Parathyroid adenoma (tissue), 2 donors: ENCODE measurements around the gene GALNT8.
"Not testable (repeated sequence)": the region's sequence is repeated elsewhere in the genome, so short reads cannot be mapped to it uniquely, and the experiment has no call there.

Experiments
- H2AFZ ChIP-seq: fragments of 300-600 bp; sonication (generic); one replicate; pipeline ENCODE4 v1.7.0; 2017; ENCODE audit warnings: antibody characterized with exemption, mild to moderate bottlenecking
- H3K27ac ChIP-seq: fragments of 300-600 bp; sonication (generic); one replicate; pipeline ENCODE4 v1.7.0; 2017
- H3K27me3 ChIP-seq: fragments of 300-600 bp; sonication (generic); one replicate; pipeline ENCODE4 v1.7.0; 2017; ENCODE audit warnings: low read length; ENCODE audit not compliant: control insufficient read depth, insufficient read depth
- H3K36me3 ChIP-seq: fragments of 300-600 bp; sonication (generic); one replicate; pipeline ENCODE4 v1.7.0; 2017; ENCODE audit warnings: low read length; ENCODE audit not compliant: control insufficient read depth, insufficient read depth
- H3K4me1 ChIP-seq: fragments of 300-600 bp; sonication (generic); one replicate; pipeline ENCODE4 v1.7.0; 2017; ENCODE audit warnings: control low read depth
- H3K4me2 ChIP-seq: fragments of 300-600 bp; sonication (generic); one replicate; pipeline ENCODE4 v1.7.0; 2017; ENCODE audit warnings: low read length
- H3K4me3 ChIP-seq: fragments of 300-600 bp; sonication (generic); one replicate; pipeline ENCODE4 v1.7.0; 2017; ENCODE audit warnings: low read depth, low read length
- H3K79me2 ChIP-seq: fragments of 300-600 bp; sonication (generic); one replicate; pipeline ENCODE4 v1.7.0; 2017; ENCODE audit warnings: control low read depth
- H3K9ac ChIP-seq: fragments of 300-600 bp; sonication (generic); one replicate; pipeline ENCODE4 v1.7.0; 2017; ENCODE audit warnings: mild to moderate bottlenecking
- H3K9me3 ChIP-seq: fragments of 300-600 bp; sonication (generic); one replicate; pipeline ENCODE4 v1.7.0; 2017; ENCODE audit warnings: low read length; ENCODE audit not compliant: control insufficient read depth
- CTCF ChIP-seq: fragments of 300-600 bp; sonication (generic); IDR thresholded peaks from one replicate; pipeline ENCODE4 v1.7.0; 2017; ENCODE audit warnings: antibody characterized with exemption, mild to moderate bottlenecking
- donor health status: primary hyperparathyroidism.

The GALNT8 gene

GRCh38 chr12:4707306-4707705, 12.9 kb upstream of the GALNT8 start:
- Histone ChIP-seq H3K4me3 (no peak overlapping the region), H3K27me3 (no peaks in the 10 kb centered on the region), H2AFZ (no peak overlapping the region), H3K4me2 (no peak overlapping the region), H3K36me3 (no peaks in the 10 kb centered on the region), H3K27ac (no peak overlapping the region), H3K79me2 (no peaks in the 10 kb centered on the region), H3K9me3 (no peaks in the 10 kb centered on the region), H3K4me1 (no peaks in the 10 kb centered on the region), H3K9ac (no peak overlapping the region)
- TF ChIP-seq CTCF: no peak

- Histone ChIP-seq H3K27me3 (no peaks in the 10 kb centered on the region), H3K4me3 (no peak overlapping the region), H2AFZ (no peak overlapping the region), H3K79me2 (no peaks in the 10 kb centered on the region), H3K4me1 (no peaks in the 10 kb centered on the region), H3K27ac (no peak overlapping the region), H3K36me3 (no peaks in the 10 kb centered on the region), H3K9me3 (no peaks in the 10 kb centered on the region), H3K4me2 (no peak overlapping the region), H3K9ac (no peak overlapping the region)
- TF ChIP-seq CTCF: no peak
Observed at GRCh38 chr12:4710113-4710512, 10.1 kb upstream of the GALNT8 start.

GRCh38 chr12:4714879-4715278, 5.3 kb upstream of the GALNT8 start:
- Histone ChIP-seq H3K36me3 (no peaks in the 10 kb centered on the region), H2AFZ (no peak overlapping the region), H3K4me2 (no peak overlapping the region), H3K4me1 (no peaks in the 10 kb centered on the region), H3K9me3 (no peaks in the 10 kb centered on the region), H3K79me2 (no peaks in the 10 kb centered on the region), H3K27me3 (no peaks in the 10 kb centered on the region), H3K4me3 (no peak overlapping the region), H3K9ac (no peak overlapping the region), H3K27ac (no peak overlapping the region)
- TF ChIP-seq CTCF: no peak

- no peak overlapping the region for H3K4me3 ChIP-seq
- no peak overlapping the region for H3K4me2 ChIP-seq
- no peak overlapping the region for H3K27ac ChIP-seq
- no peaks in the 10 kb centered on the region for H3K4me1 ChIP-seq
- H3K79me2 ChIP-seq: no peaks in the 10 kb centered on the region
- no peaks in the 10 kb centered on the region for H3K27me3 ChIP-seq
- H3K9me3 ChIP-seq: no peaks in the 10 kb centered on the region
- no peaks in the 10 kb centered on the region for H3K36me3 ChIP-seq
- no peak overlapping the region for H3K9ac ChIP-seq
- H2AFZ ChIP-seq: no peak overlapping the region
- TF ChIP-seq CTCF: no peak
Observed at GRCh38 chr12:4717806-4718205, 2.4 kb upstream of the GALNT8 start.

GRCh38 chr12:4720637-4720995, 416 bp downstream of the GALNT8 start:
- no peak overlapping the region for H3K9ac ChIP-seq
- H3K4me3 ChIP-seq: no peak overlapping the region

GRCh38 chr12:4721587-4721986, 1.4 kb downstream of the GALNT8 start:
- not testable (repeated sequence) for H3K27ac ChIP-seq, H3K36me3 ChIP-seq, H3K4me1 ChIP-seq, H3K9ac ChIP-seq, H3K4me2 ChIP-seq, H3K4me3 ChIP-seq, H3K9me3 ChIP-seq, H2AFZ ChIP-seq, H3K79me2 ChIP-seq, H3K27me3 ChIP-seq

More at GRCh38 chr12:4720637-4720995, 416 bp downstream of the GALNT8 start:
- H3K9me3 ChIP-seq: no peaks in the 10 kb centered on the region
- no peaks in the 10 kb centered on the region for H3K79me2 ChIP-seq
- H3K27ac ChIP-seq: no peak overlapping the region
- H3K36me3 ChIP-seq: no peaks in the 10 kb centered on the region
- no peak for TF ChIP-seq CTCF
- no peak overlapping the region for H2AFZ ChIP-seq
- H3K4me2 ChIP-seq: no peak overlapping the region
- H3K4me1 ChIP-seq: no peaks in the 10 kb centered on the region
- no peaks in the 10 kb centered on the region for H3K27me3 ChIP-seq
